HG03469 (cell line): ENCODE measurements around the gene PEG3.

Experiments used
- ATAC-seq: cut with Tn5 transposase; IDR thresholded peaks from one replicate; pipeline ENCODE4 v1.9.1; 2021; ENCODE audit warnings: mild to moderate bottlenecking, moderate library complexity, moderate number of reproducible peaks; ENCODE audit not compliant: unreplicated experiment

The PEG3 gene

DNA sequence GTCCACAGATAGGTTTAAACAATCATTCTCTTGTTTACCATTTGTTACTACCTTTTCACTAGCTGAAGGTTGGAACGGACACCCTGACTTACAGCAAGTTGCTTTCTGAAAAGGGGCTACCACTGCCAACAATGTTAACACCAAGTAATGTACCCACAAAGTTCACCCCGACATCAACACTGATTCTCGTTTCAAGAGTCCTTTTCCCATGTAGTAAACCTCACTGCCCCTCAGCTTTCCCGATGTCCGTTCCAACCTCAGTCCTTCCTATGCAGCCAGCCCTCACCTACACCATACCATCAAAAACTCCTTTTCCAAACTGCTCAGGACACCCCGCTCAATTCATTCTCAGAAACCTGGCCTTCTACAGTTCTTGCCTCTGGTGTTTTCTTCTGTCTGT, 29.0 kb downstream of the PEG3 start:
- no peak for ATAC-seq

DNA sequence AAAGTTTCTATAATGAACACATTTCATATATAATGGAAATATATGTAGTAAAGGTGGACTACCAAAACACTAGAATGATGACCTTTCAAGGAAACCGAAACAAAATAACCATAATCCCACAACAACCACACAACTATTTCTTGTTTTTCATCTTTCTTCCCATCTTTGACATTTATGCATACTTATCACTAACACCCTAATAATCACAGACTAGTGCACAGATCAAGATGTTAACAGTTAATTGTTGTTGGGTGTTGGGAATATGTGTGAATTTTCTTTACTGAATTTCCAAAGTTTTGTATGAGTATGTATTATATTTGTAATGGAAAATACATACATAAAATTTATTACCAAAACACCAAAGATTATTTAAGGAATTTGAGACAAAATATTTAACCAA, 30.3 kb downstream of the PEG3 start:
- ATAC-seq: no peak

DNA sequence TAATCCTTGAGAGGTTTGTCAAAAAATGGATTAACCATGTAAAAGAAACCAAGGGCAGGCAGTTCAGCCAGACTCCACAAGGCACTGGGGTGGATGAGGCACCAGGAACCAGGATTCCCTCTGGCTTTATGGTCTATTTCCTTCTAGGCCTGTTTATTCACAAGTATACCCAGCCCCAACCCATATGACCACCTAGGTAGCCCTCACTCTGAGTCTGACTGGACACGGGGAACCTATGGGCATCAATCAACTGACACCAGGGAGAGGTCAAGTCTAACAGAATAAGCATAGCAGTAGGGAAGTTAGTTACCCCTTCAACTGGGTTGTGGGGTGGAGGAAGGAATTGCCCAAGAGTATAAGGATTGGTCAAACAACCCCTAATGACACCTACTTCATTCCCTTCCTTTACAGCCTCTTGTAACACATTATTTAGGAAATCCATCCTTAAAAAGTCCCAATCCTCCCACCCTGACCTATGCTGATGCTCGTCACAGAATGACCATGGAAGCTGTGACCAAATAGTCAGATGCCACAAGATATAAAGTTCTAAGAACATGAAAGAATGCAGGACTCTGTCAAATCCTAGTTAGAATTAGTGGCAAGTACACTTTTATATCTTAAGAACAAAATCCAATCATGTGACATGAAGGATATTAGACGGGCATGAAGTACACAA, 31.7 kb downstream of the PEG3 start:
- ATAC-seq: no peak

DNA sequence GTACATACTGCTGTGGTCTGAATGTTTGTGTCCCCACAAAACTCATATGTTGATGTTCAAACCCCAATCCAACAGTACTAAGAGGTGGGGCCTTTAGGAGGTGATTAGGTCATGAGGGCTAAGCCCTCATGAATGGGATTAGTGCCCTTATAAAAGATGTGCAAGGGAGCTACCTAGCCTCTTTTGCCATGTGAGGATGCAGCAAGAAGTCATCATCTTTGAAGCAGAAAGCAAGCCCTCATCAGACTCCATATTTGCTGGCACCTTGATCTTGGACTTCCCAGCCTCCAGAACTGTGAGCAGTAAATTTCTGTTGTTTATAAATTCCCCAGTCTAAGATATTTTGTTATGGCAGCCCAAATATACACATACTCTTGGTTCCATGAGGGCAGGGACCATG, 33.9 kb downstream of the PEG3 start:
- ATAC-seq: no peak
